NT2/D1 (cell line): ENCODE data around the gene RPRD1B.

Source experiments
- DNase-seq: peaks from one replicate; pipeline ENCODE4 v3.0.0-alpha.2; 2011; ENCODE audit warnings: low read depth, low spot score
- H3K27me3 ChIP-seq: 2 replicates; pipeline ENCODE4 v1.6.0; 2011; ENCODE audit warnings: mild to moderate bottlenecking; ENCODE audit not compliant: insufficient read length, insufficient read depth
- H3K36me3 ChIP-seq: 2 replicates; pipeline ENCODE4 v1.6.1; 2011; ENCODE audit warnings: mild to moderate bottlenecking, low read length, mixed read lengths; ENCODE audit not compliant: insufficient read depth, insufficient read length
- H3K4me1 ChIP-seq: 2 replicates; pipeline ENCODE4 v1.5.1; 2011; ENCODE audit not compliant: insufficient read depth, insufficient read length
- H3K4me3 ChIP-seq: 2 replicates; pipeline ENCODE4 v1.5.1; 2011; ENCODE audit warnings: low read depth; ENCODE audit not compliant: insufficient read length
- H3K9ac ChIP-seq: 2 replicates; pipeline ENCODE4 v1.6.0; 2011; ENCODE audit warnings: low read depth; ENCODE audit not compliant: insufficient read length
- H3K9me3 ChIP-seq: 2 replicates; pipeline ENCODE4 v1.5.1; 2011; ENCODE audit warnings: mild to moderate bottlenecking, low read length; ENCODE audit not compliant: insufficient read depth
- SUZ12 ChIP-seq: IDR thresholded peaks from 2 replicates; pipeline ENCODE4 v1.6.1; 2011; ENCODE audit not compliant: insufficient read length, insufficient read depth; ENCODE audit errors: extremely low read depth
- YY1 ChIP-seq: IDR thresholded peaks from 2 replicates; pipeline ENCODE4 v1.6.1; 2011; ENCODE audit not compliant: insufficient read length, insufficient read depth
- ZNF274 ChIP-seq: IDR thresholded peaks from 2 replicates; pipeline ENCODE4 v1.6.1; 2011; ENCODE audit warnings: mild to moderate bottlenecking, low read depth, low read length

RPRD1B gene

DNA sequence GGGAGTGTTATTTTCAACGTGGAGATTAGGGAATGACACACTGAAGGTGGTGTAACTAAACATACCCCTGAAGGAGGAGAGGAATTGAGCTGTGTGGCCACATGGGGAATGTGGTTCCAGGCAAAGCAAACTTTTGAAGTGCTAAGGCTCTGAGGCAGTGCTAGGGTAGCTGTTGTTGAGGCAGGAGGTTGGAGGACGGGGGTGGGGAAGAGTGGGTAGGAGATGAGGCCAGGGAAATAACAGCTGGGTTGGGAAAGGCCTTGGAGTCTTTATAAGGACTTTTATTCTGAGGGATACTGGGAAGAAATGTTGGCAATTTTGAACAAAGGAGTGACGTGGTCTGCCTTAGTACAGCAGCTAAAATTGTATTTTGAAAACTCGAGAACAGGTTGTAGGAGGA lies 13.0 kb downstream of the RPRD1B start:
- no peak for DNase-seq

DNA sequence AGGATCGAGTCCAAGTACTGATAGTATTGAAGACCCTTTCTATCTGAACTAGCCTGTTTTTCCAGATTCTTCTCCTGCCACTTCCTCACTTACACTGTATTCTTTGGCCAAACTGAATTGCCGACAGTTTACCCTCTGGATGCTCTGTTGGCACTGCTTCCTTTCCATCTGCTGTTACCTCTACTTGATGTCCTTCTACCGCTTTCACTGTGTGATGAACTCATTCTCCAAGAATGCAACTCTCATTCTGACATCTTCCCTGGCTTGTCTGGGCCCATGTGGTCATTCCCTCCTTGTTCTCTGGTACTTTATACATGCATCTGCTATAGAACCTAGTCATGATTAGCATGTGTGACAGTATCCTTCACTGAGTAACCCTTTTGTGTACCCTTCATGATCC lies 16.3 kb downstream of the RPRD1B start:
- Histone ChIP-seq H3K9me3 (no peaks in the 10 kb centered on the region), H3K36me3 (peaks cover 62% of the 10 kb centered on the region), H3K4me1 (peaks cover 8% of the 10 kb centered on the region), H3K9ac (no peak overlapping the region), H3K27me3 (no peaks in the 10 kb centered on the region), H3K4me3 (no peak overlapping the region)
- no peak for TF ChIP-seq ZNF274
- TF ChIP-seq YY1, result no peak
- no peak for TF ChIP-seq SUZ12
- DNase-seq, result no peak

More for the DNA sequence above, 13.0 kb downstream of the RPRD1B start:
- H3K9ac ChIP-seq, result no peak overlapping the region
- no peak overlapping the region for H3K4me3 ChIP-seq
- peaks cover 13% of the 10 kb centered on the region for H3K4me1 ChIP-seq
- no peaks in the 10 kb centered on the region for H3K9me3 ChIP-seq
- H3K36me3 ChIP-seq, result peaks cover 66% of the 10 kb centered on the region
- no peaks in the 10 kb centered on the region for H3K27me3 ChIP-seq
- no peak for TF ChIP-seq SUZ12
- TF ChIP-seq YY1, result no peak
- TF ChIP-seq ZNF274, result no peak

DNA sequence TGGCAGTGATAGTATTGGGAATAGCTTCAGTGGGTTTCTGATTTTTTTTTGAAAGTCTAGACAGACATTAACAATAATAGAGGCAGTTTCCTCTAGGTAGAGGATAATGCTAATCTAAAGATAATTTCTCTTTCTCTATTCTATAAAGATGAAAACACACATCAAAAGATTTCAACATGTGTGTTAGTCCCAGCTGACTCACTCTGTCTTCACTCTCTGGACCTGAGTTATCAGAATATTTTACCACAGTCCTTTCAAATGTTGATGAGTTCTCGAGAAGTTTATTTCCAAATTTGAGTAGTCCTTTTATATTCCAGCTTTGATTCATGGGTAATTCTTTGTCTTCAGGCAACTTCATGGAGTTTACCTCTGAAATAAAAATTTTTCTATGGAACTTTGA lies 17.1 kb downstream of the RPRD1B start:
- TF ChIP-seq SUZ12 (no peak), YY1 (no peak), ZNF274 (no peak)
- DNase-seq, result no peak
- Histone ChIP-seq H3K9ac (no peak overlapping the region), H3K9me3 (no peaks in the 10 kb centered on the region), H3K27me3 (no peaks in the 10 kb centered on the region), H3K36me3 (peaks cover 59% of the 10 kb centered on the region), H3K4me1 (peaks cover 8% of the 10 kb centered on the region), H3K4me3 (no peak overlapping the region)

DNA sequence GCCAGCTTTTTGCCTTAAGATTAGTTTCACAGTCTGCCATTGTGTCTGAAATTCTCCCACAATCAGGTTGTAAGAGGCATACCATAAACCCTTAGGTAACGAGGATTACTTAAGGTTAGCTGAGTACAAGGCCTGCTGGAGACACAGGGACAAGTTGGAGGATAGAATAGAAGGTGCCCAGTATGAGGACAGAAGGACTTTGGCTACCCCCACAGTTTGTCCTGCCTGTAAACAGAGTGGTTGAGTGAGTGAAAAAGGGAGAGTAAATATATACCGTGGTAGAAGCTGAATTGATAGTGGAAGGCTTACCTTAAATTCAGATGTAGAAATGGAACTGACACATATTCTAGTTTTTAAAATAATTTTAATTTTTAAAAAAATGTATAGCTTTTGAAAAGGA lies 19.3 kb downstream of the RPRD1B start:
- DNase-seq, result no peak
- Histone ChIP-seq H3K36me3 (peaks cover 66% of the 10 kb centered on the region), H3K9me3 (no peaks in the 10 kb centered on the region), H3K4me1 (peaks cover 6% of the 10 kb centered on the region), H3K4me3 (no peak overlapping the region), H3K9ac (no peak overlapping the region), H3K27me3 (no peaks in the 10 kb centered on the region)
- no peak for TF ChIP-seq SUZ12
- no peak for TF ChIP-seq ZNF274
- TF ChIP-seq YY1, result no peak

DNA sequence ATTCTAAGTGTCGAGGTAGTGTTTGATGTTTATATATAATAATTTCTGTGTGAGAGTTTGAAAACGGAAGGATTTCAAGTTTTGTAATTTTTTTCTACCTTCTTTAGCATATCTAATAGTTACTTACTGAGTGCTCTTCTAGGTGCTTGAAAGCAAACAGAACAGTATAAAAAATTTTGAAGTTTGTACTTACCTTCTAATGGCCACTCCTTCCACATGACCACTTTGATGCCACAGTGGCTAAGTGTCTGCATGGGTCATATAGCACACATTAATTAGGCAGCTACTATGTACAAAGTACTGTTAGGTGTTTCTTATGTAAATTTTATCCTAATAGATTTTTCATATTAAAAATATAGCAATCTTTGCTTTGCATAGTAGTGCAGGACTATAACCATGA lies 21.1 kb downstream of the RPRD1B start:
- Histone ChIP-seq H3K4me1 (peaks cover 4% of the 10 kb centered on the region), H3K27me3 (no peaks in the 10 kb centered on the region), H3K36me3 (peaks cover 69% of the 10 kb centered on the region), H3K9ac (no peak overlapping the region), H3K4me3 (no peak overlapping the region), H3K9me3 (peaks cover 6% of the 10 kb centered on the region)
- no peak for DNase-seq
- TF ChIP-seq YY1 (no peak), ZNF274 (no peak), SUZ12 (no peak)

DNA sequence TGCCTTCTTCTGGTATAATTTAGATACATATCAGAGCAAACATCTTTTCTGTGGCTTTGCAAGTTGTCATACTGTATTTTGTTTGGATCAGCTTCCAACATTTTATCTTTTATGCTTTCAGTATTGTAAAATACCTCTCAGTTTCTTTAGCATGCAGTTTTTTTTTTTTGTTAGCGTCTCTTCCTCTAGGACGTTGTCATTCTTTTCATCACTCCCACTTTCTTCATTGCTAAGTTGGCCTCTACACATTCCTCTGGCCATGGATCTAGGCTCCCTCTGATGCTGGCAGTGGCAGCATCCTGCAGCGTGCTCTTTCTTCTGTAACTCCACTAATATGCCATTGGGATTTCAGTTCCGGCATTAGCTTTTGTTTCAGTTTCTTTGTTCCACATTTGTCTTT lies 21.7 kb downstream of the RPRD1B start:
- Histone ChIP-seq H3K4me3 (no peak overlapping the region), H3K9me3 (peaks cover 13% of the 10 kb centered on the region), H3K4me1 (no peaks in the 10 kb centered on the region), H3K9ac (no peak overlapping the region), H3K36me3 (peaks cover 75% of the 10 kb centered on the region), H3K27me3 (no peaks in the 10 kb centered on the region)
- no peak for DNase-seq
- TF ChIP-seq YY1, result no peak
- TF ChIP-seq ZNF274, result no peak
- TF ChIP-seq SUZ12, result no peak

DNA sequence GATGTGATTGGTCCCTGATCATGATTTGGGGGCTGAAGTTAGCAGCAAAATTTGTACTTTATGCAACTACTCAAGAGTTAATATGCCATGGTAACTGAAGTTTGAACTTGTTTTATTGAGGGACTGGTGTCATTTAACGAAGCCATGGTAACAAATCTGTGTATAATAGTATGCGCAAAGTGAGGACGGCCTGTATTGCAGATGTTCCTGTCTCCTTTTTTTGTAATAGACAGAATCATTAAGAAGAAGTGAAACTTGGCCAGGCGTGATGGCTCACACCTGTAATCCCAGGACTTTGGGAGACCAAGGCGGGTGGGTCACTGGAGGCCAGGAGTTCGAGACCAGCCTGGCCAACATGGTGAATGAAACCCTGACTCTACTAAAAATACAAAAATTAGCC lies 22.3 kb downstream of the RPRD1B start:
- no peaks in the 10 kb centered on the region for H3K27me3 ChIP-seq
- H3K4me1 ChIP-seq, result no peaks in the 10 kb centered on the region
- H3K9ac ChIP-seq, result no peak overlapping the region
- H3K9me3 ChIP-seq, result peaks cover 13% of the 10 kb centered on the region
- DNase-seq, result no peak
- H3K36me3 ChIP-seq, result peaks cover 75% of the 10 kb centered on the region
- H3K4me3 ChIP-seq, result no peak overlapping the region
- TF ChIP-seq ZNF274, result no peak
- no peak for TF ChIP-seq YY1
- TF ChIP-seq SUZ12, result no peak
